ENCODE results near the gene KANSL1.

Gene KANSL1

DNA sequence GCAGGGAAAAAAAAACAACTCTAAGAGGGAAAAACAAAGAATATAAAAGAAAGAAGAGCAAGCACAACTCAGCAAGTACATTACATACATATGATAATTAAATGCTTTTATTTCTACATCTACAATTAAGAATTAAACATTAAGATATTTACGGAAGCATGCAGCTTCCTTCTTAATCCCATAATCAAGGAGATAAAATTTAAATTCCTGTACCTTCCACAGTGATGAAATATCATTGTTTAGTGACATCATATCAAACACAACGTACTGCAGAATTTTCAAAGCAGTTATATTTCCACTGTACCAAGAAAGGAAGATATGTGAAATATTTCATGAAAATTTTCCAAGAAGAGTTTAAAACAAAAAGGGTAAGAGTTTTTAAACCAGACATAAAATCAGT, 26.0 kb downstream of the KANSL1 start:
- Histone ChIP-seq H3K27ac (ENCODE audit: low read depth, low read length) (no peak overlapping the region), H3K4me1 (ENCODE audit: control insufficient read depth, low read length) (peaks cover 72% of the 10 kb centered on the region), H3K9me2 (replicated peaks; ENCODE audit: control insufficient read depth, low read length) (no peaks in the 10 kb centered on the region), H3K79me2 (ENCODE audit: control insufficient read depth, low read length) (peaks cover 100% of the 10 kb centered on the region), H3K9me3 (ENCODE audit: control insufficient read depth, insufficient read depth, low read length) (no peaks in the 10 kb centered on the region), H3K36me3 (ENCODE audit: control insufficient read depth, low read length) (peaks cover 70% of the 10 kb centered on the region), H3K4me3 (ENCODE audit: low read length) (no peak overlapping the region), H4K20me1 (ENCODE audit: control insufficient read depth, insufficient read depth, low read depth, low read length) (peaks cover 82% of the 10 kb centered on the region), H3K4me2 (ENCODE audit: low read length) (no peak overlapping the region), H3F3A (ENCODE audit: control insufficient read depth, insufficient read depth) (peaks cover 7% of the 10 kb centered on the region), H3K27me3 (ENCODE audit: control insufficient read depth, low read length) (no peaks in the 10 kb centered on the region)
- TF ChIP-seq EZH2phosphoT487 (IDR thresholded peaks at IDR 0.05; ENCODE audit: borderline replicate concordance, low read length): no peak
- TF ChIP-seq, protein P1, sequence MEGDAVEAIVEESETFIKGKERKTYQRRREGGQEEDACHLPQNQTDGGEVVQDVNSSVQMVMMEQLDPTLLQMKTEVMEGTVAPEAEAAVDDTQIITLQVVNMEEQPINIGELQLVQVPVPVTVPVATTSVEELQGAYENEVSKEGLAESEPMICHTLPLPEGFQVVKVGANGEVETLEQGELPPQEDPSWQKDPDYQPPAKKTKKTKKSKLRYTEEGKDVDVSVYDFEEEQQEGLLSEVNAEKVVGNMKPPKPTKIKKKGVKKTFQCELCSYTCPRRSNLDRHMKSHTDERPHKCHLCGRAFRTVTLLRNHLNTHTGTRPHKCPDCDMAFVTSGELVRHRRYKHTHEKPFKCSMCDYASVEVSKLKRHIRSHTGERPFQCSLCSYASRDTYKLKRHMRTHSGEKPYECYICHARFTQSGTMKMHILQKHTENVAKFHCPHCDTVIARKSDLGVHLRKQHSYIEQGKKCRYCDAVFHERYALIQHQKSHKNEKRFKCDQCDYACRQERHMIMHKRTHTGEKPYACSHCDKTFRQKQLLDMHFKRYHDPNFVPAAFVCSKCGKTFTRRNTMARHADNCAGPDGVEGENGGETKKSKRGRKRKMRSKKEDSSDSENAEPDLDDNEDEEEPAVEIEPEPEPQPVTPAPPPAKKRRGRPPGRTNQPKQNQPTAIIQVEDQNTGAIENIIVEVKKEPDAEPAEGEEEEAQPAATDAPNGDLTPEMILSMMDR (IDR thresholded peaks at IDR 0.05; ENCODE audit: low read depth, low read length, poor library complexity, severe bottlenecking): no peak

DNA sequence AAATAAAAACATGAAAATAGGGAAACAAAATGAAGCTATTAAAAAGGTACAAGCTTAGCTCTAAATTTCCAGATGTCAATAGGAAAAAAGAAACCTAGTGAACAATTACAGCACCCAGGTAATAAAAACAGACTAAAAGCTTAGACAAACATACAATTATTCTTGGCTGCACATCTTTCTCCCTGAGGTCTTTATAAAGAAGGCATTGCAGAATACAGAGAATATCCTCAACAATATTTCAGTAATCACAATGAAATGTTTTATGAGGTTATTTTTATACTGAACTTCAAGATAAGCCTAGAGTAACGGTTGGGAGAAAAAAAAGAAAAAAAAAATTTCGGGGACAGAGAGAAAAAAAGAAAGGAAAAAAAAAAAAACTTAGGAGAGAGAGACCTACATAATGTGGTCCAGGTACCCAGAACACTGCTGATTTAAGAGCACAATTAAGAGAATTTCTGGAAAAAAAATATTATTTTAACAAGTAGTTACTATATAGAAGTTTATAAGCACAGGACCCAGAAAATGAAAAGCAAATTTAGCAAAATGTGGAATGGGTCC, 26.5 kb downstream of the KANSL1 start:
- no peak overlapping the region for H3K27ac ChIP-seq (ENCODE audit: low read depth, low read length)
- H3K79me2 ChIP-seq (ENCODE audit: control insufficient read depth, low read length): peaks cover 100% of the 10 kb centered on the region
- H3K9me3 ChIP-seq (ENCODE audit: control insufficient read depth, insufficient read depth, low read length): no peaks in the 10 kb centered on the region
- no peaks in the 10 kb centered on the region for H3K9me2 ChIP-seq (replicated peaks; ENCODE audit: control insufficient read depth, low read length)
- H3K27me3 ChIP-seq (ENCODE audit: control insufficient read depth, low read length): no peaks in the 10 kb centered on the region
- H3K36me3 ChIP-seq (ENCODE audit: control insufficient read depth, low read length): peaks cover 70% of the 10 kb centered on the region
- H4K20me1 ChIP-seq (ENCODE audit: control insufficient read depth, insufficient read depth, low read depth, low read length): peaks cover 83% of the 10 kb centered on the region
- no peak for TF ChIP-seq EZH2phosphoT487 (IDR thresholded peaks at IDR 0.05; ENCODE audit: borderline replicate concordance, low read length)
- TF ChIP-seq, protein P1 (IDR thresholded peaks at IDR 0.05; ENCODE audit: low read depth, low read length, poor library complexity, severe bottlenecking): no peak
- H3K4me3 ChIP-seq (ENCODE audit: low read length): no peak overlapping the region
- H3K4me2 ChIP-seq (ENCODE audit: low read length): 0 out of 2 replicates have a peak overlapping the region, but pooled peaks have one; percentile 0
- peaks cover 9% of the 10 kb centered on the region for H3F3A ChIP-seq (ENCODE audit: control insufficient read depth, insufficient read depth)
- H3K4me1 ChIP-seq (ENCODE audit: control insufficient read depth, low read length): peaks cover 76% of the 10 kb centered on the region

DNA sequence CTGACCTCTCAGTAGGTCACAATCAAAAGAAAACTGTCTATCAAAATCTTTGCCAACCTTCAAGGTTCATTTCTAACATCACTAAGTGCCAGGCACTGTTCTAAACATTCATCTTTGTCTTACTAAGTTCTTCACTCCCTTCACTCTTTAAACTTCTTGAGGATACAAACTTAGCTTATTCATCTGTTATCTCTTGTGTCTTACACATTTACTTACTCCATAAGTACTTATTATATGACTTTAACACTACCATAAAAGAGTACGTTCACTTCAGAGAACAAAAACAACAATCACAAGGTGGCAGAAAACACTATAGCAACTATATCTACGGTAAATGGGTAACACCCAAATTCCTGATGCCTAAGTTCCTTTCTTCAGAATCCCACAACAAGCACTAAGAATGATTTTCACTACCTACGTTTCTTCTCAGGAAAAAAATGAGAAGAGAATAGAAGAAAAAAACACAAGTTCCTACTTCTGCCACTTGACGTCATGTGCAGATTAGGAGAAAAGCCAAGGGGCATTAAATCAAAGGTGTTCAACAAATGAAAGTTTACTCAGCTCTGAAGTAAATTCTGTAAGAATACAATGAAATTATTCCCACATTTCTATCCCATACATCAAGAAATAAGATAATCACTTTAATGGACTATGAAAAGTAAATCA, 29.2 kb downstream of the KANSL1 start:
- Histone ChIP-seq H4K20me1 (ENCODE audit: control insufficient read depth, insufficient read depth, low read depth, low read length) (peaks cover 76% of the 10 kb centered on the region), H3K9me3 (ENCODE audit: control insufficient read depth, insufficient read depth, low read length) (no peaks in the 10 kb centered on the region), H3K4me3 (ENCODE audit: low read length) (no peak overlapping the region), H3K27ac (ENCODE audit: low read depth, low read length) (no peak overlapping the region), H3K36me3 (ENCODE audit: control insufficient read depth, low read length) (peaks cover 61% of the 10 kb centered on the region), H3K4me2 (ENCODE audit: low read length) (no peak overlapping the region; the same call in 1 of the 2 replicates), H3K79me2 (ENCODE audit: control insufficient read depth, low read length) (peaks cover 99% of the 10 kb centered on the region), H3K9me2 (replicated peaks; ENCODE audit: control insufficient read depth, low read length) (no peaks in the 10 kb centered on the region), H3F3A (ENCODE audit: control insufficient read depth, insufficient read depth) (peaks cover 15% of the 10 kb centered on the region; the same call in 1 of the 2 replicates), H3K4me1 (ENCODE audit: control insufficient read depth, low read length) (peaks cover 87% of the 10 kb centered on the region), H3K27me3 (ENCODE audit: control insufficient read depth, low read length) (no peaks in the 10 kb centered on the region)
- TF ChIP-seq, protein P1 (IDR thresholded peaks at IDR 0.05; ENCODE audit: low read depth, low read length, poor library complexity, severe bottlenecking): no peak
- no peak for TF ChIP-seq EZH2phosphoT487 (IDR thresholded peaks at IDR 0.05; ENCODE audit: borderline replicate concordance, low read length)

Data from DOHH2 (cell line).